IPS-18c (cell line): ENCODE measurements around the gene DYRK1A.

ENCODE experiments used
- H3K4me3 ChIP-seq: 2 replicates; pipeline ENCODE4 v1.7.0; 2013; ENCODE audit warnings: low read depth, mild to moderate bottlenecking, low read length, moderate library complexity; ENCODE audit not compliant: insufficient read depth
- H3K9me3 ChIP-seq: one replicate; pipeline ENCODE4 v1.6.1; 2013; ENCODE audit warnings: mild to moderate bottlenecking, low read length, moderate library complexity; ENCODE audit not compliant: control insufficient read depth, insufficient read depth

The DYRK1A gene

GRCh38 chr21:37450445-37450941, 83.9 kb downstream of the DYRK1A start:
- no peaks in the 10 kb centered on the region for H3K9me3 ChIP-seq
- no peak overlapping the region for H3K4me3 ChIP-seq

- Histone ChIP-seq H3K9me3 (no peaks in the 10 kb centered on the region), H3K4me3 (no peak overlapping the region)
These were observed 84.9 kb downstream of the DYRK1A start for GRCh38 chr21:37451446-37451845.

GRCh38 chr21:37452227-37452626, 85.7 kb downstream of the DYRK1A start:
- no peaks in the 10 kb centered on the region for H3K9me3 ChIP-seq
- H3K4me3 ChIP-seq = no peak overlapping the region

DNA sequence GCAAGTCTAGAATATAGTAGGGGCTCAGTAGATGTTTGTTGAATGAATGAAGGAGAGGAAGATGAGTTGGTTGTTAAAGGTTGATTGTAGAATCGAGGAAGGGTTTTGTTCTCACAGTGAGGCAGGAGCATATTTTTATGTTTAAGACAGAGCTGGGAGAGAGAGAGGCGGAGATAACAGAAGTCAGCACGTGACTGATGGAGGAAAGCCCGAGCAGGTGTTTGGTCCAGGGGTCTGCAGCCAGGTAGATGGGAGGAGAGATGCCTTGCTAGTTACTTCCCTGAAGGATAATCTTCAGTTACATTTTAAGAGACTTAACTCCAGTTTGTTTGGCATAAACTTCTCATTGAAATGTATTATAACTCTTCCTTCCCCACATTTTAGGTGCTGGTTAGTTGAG, 86.8 kb downstream of the DYRK1A start:
- Histone ChIP-seq H3K4me3 (no peak overlapping the region), H3K9me3 (no peaks in the 10 kb centered on the region)

DNA sequence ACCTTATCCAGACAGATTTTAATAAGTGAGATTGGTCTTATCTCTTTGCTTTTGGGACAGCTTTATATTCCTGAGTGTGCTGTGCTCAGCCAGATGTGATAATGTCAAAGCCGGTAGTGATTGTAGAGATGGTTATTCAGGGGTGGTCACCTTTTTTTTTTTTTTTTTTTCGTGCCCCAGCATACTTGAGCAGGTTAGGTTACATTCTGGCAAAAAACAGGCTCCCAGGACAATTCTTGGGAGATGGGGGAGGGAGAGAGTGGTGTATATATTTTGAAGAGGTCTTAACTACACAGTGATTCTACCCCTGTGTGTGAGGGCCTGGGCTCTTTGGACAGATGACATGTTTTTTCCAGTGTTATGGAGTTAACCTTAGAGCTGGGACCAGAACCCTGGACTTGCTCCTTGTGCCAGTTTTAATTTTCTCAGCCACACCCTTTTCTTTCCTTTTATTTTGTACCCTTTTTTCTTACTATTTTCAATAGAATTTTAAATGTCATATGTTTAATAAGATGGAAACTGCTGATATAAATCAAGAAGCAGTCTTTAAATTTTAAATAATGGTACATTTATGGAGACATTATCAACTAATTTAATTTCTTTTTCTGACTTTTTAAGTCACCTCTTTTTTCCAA, 88.4 kb downstream of the DYRK1A start:
- Histone ChIP-seq H3K9me3 (no peaks in the 10 kb centered on the region), H3K4me3 (no peak overlapping the region)

- Histone ChIP-seq H3K9me3 (no peaks in the 10 kb centered on the region), H3K4me3 (no peak overlapping the region)
These were observed 88.9 kb downstream of the DYRK1A start for GRCh38 chr21:37455504-37455911.

DNA sequence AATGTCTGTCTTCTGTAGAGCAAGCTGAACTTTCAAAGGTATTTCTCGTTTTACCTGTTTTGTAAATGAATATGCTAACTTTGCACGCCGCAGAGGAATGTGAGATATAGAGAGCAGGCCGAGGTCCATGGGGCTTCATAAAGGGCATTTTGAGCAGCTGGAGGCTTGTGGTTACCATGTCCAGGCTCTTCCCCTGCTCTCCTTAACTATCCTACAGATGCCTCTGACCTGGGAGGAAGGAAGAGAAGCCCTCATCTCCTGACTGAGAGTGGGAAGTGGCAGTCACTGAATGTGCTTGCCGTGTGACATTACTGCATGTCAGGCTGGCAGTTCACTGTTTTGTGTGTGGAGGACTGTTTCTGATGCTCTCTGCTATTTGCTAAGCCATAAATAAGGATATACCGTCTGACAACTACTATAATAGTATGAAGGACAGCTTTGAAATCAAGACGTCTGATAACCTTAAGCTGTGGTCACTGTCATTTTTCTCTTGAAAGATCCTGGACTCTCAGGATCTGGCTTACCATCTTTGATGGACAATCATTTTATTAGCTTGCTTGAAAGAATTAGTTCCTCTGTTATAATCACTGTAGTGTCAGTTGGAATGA, 92.2 kb downstream of the DYRK1A start:
- Histone ChIP-seq H3K9me3 (no peaks in the 10 kb centered on the region), H3K4me3 (no peak overlapping the region)

DNA sequence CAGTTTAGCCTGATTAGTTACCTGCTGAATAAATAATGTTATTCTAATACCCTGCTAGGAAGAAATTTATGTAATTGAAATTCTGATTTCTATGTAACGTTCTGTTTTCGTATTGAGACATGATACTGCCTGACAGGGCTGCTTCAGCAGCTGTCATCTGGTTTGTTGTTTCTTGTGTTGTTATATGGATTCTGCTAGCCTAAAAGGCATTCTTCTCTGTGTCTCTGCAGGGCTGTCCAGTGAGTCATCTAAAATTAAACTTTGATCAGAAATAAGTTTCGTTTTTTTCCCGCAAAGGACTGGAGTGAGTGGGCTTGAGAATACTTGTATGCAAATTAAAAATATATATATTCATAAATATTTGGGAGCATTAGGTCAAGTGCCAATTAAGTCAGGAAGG, 93.0 kb downstream of the DYRK1A start:
- Histone ChIP-seq H3K9me3 (no peaks in the 10 kb centered on the region), H3K4me3 (no peak overlapping the region)

- Histone ChIP-seq H3K4me3 (no peak overlapping the region), H3K9me3 (no peaks in the 10 kb centered on the region)
These were observed 93.6 kb downstream of the DYRK1A start for GRCh38 chr21:37460196-37460595.

DNA sequence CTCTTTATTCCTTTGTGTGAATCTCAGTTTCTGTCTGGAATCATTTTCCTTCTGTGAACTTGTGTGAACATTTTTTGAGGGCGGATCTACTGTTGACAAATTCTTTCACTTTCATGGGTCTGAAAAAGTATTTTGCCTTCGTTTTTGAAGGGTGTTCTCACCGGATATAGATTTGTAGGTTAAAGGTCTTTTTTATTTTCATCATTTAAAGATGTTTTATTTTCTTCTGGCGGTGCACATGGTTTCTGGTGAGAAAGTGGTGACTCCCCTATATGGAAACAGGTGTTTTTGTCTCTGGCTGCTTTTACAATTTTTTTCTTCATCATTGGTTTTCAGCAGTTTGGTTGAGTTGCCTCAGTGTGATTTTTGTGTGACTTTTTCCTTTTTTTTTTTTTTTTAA, 94.9 kb downstream of the DYRK1A start:
- Histone ChIP-seq H3K4me3 (no peak overlapping the region), H3K9me3 (no peaks in the 10 kb centered on the region)

DNA sequence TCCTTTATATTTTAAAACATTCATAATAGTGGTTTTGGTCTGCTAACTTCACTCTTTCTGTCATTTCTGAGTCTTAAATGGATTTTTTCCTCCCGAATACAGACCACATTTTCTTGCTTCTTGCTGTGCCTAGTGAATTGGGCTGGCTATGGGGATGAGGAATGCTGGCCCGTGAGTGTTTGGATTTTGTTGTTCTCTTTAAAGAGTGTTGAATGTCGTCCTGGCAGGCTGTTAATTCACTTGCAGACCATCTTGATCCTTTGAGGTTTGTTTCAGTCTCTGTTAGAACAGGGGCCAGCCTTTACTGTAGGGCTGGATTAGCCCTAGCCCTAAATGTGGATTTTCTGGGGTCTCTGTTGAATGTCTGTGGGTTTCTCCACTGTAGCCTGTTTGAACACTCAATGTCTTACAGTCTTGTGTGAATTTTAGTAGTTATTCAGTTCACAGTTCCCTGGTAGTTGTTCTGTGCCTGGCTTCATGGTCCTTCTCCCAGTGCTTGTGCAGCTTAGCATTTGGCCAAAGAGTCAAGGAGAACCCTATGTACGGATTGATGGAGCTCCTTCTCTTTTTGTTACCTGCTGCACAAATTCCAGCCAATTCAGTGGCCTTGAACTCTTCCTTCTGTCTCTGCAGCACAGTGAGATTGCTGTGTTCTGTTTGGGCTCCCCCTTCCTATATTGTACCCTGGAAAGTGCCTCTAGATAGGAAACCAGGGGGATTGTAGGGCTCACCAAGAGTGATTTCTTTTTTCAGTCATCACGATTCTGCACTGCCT, 95.7 kb downstream of the DYRK1A start:
- H3K4me3 ChIP-seq = no peak overlapping the region
- H3K9me3 ChIP-seq = no peaks in the 10 kb centered on the region

DNA sequence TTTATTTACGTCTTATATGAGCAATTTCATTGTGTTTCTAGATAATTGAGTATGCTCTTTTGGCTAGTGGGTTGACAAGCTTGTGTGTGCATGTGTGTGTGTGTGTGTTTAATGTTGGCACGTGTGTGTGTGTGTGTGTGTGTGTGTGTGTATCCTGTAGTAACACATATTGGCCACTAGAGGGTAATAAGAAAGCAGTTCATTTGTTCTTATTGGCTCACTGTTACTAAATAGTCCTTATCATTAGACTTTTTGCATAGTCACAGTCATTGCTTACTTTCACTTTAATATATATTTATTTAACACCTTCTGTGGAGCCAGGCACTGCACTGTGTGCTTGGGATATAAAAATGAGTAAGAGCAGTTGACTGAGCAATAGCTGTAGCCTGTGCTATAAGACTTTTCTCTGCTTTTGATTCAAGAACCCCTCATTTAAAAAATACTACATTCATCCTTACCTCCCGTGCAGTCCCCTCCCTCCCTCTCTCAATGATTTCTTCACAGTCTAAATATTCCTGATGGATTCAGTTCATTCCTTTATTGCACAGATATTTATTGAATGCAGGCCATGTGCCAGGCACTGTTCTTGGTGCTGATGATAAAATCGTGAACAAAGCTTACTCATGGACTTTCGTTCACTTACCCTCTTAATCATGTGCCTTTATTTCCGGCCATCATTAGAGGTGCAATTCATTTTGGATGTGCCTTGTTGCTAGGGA, 96.7 kb downstream of the DYRK1A start:
- Histone ChIP-seq H3K4me3 (no peak overlapping the region), H3K9me3 (no peaks in the 10 kb centered on the region)

DNA sequence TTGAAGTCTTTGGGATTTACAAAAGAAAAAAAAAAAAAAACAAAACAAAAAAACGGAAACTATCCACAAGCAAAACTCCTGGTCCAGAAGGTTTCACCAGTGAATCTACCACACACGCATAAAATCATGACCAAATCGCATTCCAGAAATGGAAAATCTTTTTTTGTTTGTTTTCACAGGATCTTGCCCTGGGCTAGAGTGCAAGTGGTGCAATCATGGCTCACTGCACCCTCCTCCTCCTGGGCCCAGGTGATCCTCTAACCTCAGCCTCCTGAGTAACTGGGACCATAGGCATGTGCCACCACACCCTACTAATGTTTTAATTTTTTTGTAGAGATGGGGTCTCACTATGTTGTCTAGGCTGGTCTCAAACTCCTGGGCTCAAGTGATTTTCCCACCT, 100.5 kb downstream of the DYRK1A start:
- Histone ChIP-seq H3K9me3 (no peaks in the 10 kb centered on the region), H3K4me3 (no peak overlapping the region)

DNA sequence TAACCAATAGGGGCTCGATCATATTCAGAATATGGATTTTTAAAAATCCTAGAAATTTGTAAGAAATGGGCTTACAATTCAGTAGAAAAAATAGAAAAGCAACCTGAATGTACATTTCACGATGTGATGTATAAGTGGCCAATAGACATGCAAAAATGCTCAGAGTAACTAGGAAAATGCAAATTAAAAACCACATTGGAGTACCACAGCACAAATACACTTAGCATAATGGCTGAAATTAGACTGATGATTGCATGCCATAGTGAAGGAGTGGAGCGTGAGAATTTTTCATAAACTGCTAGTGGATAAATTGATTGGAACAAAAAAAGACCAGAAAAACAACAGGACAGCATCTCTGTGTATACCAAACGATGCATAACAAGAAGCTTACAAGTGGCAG, 102.3 kb downstream of the DYRK1A start:
- H3K4me3 ChIP-seq = no peak overlapping the region
- H3K9me3 ChIP-seq = no peaks in the 10 kb centered on the region

DNA sequence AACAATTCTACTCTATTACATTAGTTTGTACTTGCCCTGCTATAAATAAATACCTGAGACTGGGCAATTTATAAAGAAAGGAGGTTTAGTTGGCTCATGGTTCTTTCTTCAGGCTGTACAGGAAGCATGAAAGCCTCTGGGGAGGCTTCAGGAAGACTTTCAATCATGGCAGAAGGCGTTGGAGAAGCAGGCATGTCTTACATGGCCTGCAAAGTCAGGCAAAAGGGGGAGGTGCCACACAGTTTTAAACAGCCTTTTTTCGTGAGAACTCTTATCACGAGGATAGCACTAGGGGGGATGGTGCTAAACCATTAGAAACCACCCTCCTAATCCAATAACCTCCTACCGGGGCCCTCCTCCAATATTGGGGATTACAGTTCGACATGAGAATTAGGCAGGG, 102.9 kb downstream of the DYRK1A start:
- Histone ChIP-seq H3K4me3 (no peak overlapping the region), H3K9me3 (no peaks in the 10 kb centered on the region)

GRCh38 chr21:37472581-37472980, 106.0 kb downstream of the DYRK1A start:
- Histone ChIP-seq H3K4me3 (no peak overlapping the region), H3K9me3 (no peaks in the 10 kb centered on the region)

DNA sequence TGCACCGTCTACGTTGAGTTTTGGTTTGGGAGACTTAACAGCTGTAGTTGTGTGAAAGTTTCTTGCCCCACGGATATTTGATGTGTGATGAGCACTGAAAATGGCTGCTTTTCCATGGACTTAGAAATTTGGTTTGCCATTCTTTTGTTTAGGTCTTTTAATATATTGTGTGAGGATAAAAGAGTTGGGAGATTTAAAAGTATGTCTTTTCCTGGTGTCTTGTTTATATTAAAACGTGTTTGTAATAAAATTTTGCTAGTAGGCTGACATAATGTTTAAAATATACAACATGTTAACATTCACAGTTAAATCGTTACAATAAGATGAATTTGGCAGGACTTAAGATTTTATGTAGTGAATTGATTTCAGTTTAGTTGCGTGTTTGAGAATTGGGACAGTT, 106.9 kb downstream of the DYRK1A start:
- H3K9me3 ChIP-seq = no peaks in the 10 kb centered on the region
- H3K4me3 ChIP-seq = no peak overlapping the region

- Histone ChIP-seq H3K4me3 (no peak overlapping the region), H3K9me3 (no peaks in the 10 kb centered on the region)
These were observed 107.8 kb downstream of the DYRK1A start for GRCh38 chr21:37474342-37474741.
